Heart left ventricle (tissue), 16 donors: ENCODE results near the gene ADGRV1. TPM values are rescaled to one million over a fixed set of nuclear protein-coding genes. Genes with fewer than 3 reads are reported as not detected.
"Not testable (repeated sequence)": the region's sequence is repeated elsewhere in the genome, so short reads cannot be mapped to it uniquely, and the experiment has no call there.

ENCODE experiments used
- ATAC-seq, 4 donors: fragments of 200-7000 bp; cut with Tn5 transposase; one replicate each; pipeline ENCODE4 v1.9.1; 2020 to 2022; ENCODE audit warnings: moderate library complexity in 4 of 4, mild to moderate bottlenecking in 3 of 4, moderate number of reproducible peaks in 1 of 4
- DNase-seq, 5 donors: peaks; one replicate each; pipeline ENCODE4 v3.0.0-alpha.2; 2020
- H3K27ac ChIP-seq, 12 donors: fragments of 200-600 bp; sonication (generic) in 4 of 12; one replicate each; pipeline versions ENCODE4 v1.5.0 to v1.8.0; 2016 to 2022; ENCODE audit warnings: mild to moderate bottlenecking in 2 of 12
- H3K27me3 ChIP-seq, 9 donors: fragments of 200-600 bp; sonication (generic) in 2 of 9; one replicate each; pipeline versions ENCODE4 v1.5.1 to v1.8.0; 2016 to 2022; ENCODE audit warnings: mild to moderate bottlenecking in 3 of 9
- H3K36me3 ChIP-seq, 9 donors: fragments of 200-600 bp; sonication (generic) in 2 of 9; one replicate each; pipeline versions ENCODE4 v1.5.0 to v1.8.0; 2018 to 2022; ENCODE audit warnings: mild to moderate bottlenecking in 2 of 9
- H3K4me1 ChIP-seq, 12 donors: fragments of 200-600 bp; sonication (generic) in 4 of 12; one replicate each; pipeline versions ENCODE4 v1.5.0 to v1.8.0; 2016 to 2022; ENCODE audit warnings: mild to moderate bottlenecking in 3 of 12
- H3K4me3 ChIP-seq, 12 donors: fragments of 200-600 bp; sonication (generic) in 4 of 12; one replicate each; pipeline versions ENCODE4 v1.5.0 to v1.8.0; 2017 to 2022; ENCODE audit warnings: mild to moderate bottlenecking in 9 of 12, moderate library complexity in 4 of 12
- H3K9me3 ChIP-seq, 12 donors: fragments of 200-600 bp; sonication (generic) in 4 of 12; one replicate each; pipeline versions ENCODE4 v1.5.0 to v1.8.0; 2016 to 2022; ENCODE audit warnings: mild to moderate bottlenecking in 1 of 12
- CTCF ChIP-seq, 12 donors: fragments of 200-600 bp; sonication (generic) in 4 of 12; IDR thresholded peaks; one replicate each; pipeline versions ENCODE4 v1.5.0 to v1.8.0; 2018 to 2022; ENCODE audit warnings: antibody characterized with exemption in 12 of 12, mild to moderate bottlenecking in 5 of 12
- POLR2A ChIP-seq, 2 donors: fragments of 450-650 bp; IDR thresholded peaks; one replicate each; pipeline ENCODE4 v1.6.1; 2017; ENCODE audit warnings: antibody characterized with exemption in 2 of 2, mild to moderate bottlenecking in 2 of 2, moderate library complexity in 2 of 2
- WGBS, 4 donors: extraction: QIAGEN DNeasy Blood & Tissue Kit in 2 of 4; methylation state at CpG; one replicate each; pipeline versions ENCODE4 v1.1.5 to v1.1.7; 2013 to 2018; 5-methylcytosine and 5-hydroxymethylcytosine counted together
- intact Hi-C, 10 donors: fragments of 100-400 bp; cut with DNase I; formaldehyde crosslinking; loops; one replicate each; pipeline versions ENCODE4 v1.11.1 to v1.14.2; 2022
- polyA plus RNA-seq, 2 donors: library from polyadenylated mRNA; stranded (reverse); fragments of 200-250 nt; gene quantifications; one replicate each; pipeline ENCODE4 v1.2.3, GENCODE V29; 2013
- total RNA-seq, 9 donors: library from RNA; depleted of rRNA in 2 of 9; stranded (reverse); fragments of >200 nt in 2 of 9; fragmentation: NEBNext Ultra II Directional in 3 of 9; extraction: Animal tissue kit (Norgen Biotek cat#: 25700) in 3 of 9; gene quantifications; one replicate each; pipeline versions ENCODE4 v1.1.0 to v1.2.4, GENCODE V29; 2016 to 2023
- donor health status: ischemic (EF 13 %, LVEDD 7.1; RV severe dilation, severe dysfunction).
- donor health status: healthy with polysubstance abuse.
- donor health status: DM: no; HTN: yes; CAD: no.
- donor health status: DM: no; HTN: no; CAD: no.
- donor health status: ischemic (EF 25% LVEDD 6.9; RV normal size, moderate dysfunction).
- donor health status: ischemic (EF 25% LVEDD 5.7; RV mildly dilated, moderate dysfunction).
- donor health status: healthy.
- donor health status: DM: yes; HTN: yes; CAD: no.
- donor health status: ischemic (EF 35%, LVEDD 5.7; RV mildly dilated, moderate dysfunction).
- donor health status: nonischemic (EF 11% LVEDD 7.7; RV severe dilation, severe dysfunction).
- donor health status: DM: yes; HTN: yes; CAD: no.
- donor health status: PGD.
- donor health status: ischemic (EF 29% LVEDD 5.4; RV normal size, mild dysfunction).
- donor health status: nonischemic (EF 23%, LVEDD 6.1; RV moderate dilation, normal function).

Gene ADGRV1
- total and polyA plus RNA-seq, 11 donors, result 0.25 to 0.29 TPM; not detected in 9

- no peak for DNase-seq
- no peaks in the 10 kb centered on the region for H3K36me3 ChIP-seq
- H3K4me1 ChIP-seq, result peaks cover 0 to 7% (median 0%) of the 10 kb centered on the region in 12 donors
- intact Hi-C loops, result no loop called here
- TF ChIP-seq CTCF (IDR thresholded peaks at IDR 0.05), result no peak
- TF ChIP-seq POLR2A (IDR thresholded peaks at IDR 0.05), result no peak
- ATAC-seq, result no peak
- 88 to 94% (median 93%) methylated on average over 1 of the region's 1 CpG for WGBS, 4 donors
- H3K27me3 ChIP-seq, result no peaks in the 10 kb centered on the region
- no peak overlapping the region for H3K4me3 ChIP-seq
- H3K9me3 ChIP-seq, result no peaks in the 10 kb centered on the region
- H3K27ac ChIP-seq, result no peak overlapping the region
These were observed 448.7 kb downstream of the ADGRV1 start for GRCh38 chr5:91007251-91007650.

- DNase-seq (no peak), ATAC-seq (no peak)
- no peaks in the 10 kb centered on the region for H3K27me3 ChIP-seq
- no peak overlapping the region for H3K4me3 ChIP-seq
- H3K4me1 ChIP-seq, result peaks cover 0 to 7% (median 0%) of the 10 kb centered on the region in 12 donors
- TF ChIP-seq CTCF (IDR thresholded peaks at IDR 0.05), result no peak
- no peak for TF ChIP-seq POLR2A (IDR thresholded peaks at IDR 0.05)
- H3K36me3 ChIP-seq, result no peaks in the 10 kb centered on the region
- WGBS, 4 donors, result 88 to 93% (median 92%) methylated on average over 6 of the region's 6 CpGs
- no peak overlapping the region for H3K27ac ChIP-seq
- no peaks in the 10 kb centered on the region for H3K9me3 ChIP-seq
- intact Hi-C loops, result no loop called here
These were observed 449.3 kb downstream of the ADGRV1 start for GRCh38 chr5:91007780-91008402.

GRCh38 chr5:91010090-91010489 lies 451.5 kb downstream of the ADGRV1 start:
- Histone ChIP-seq H3K36me3 (no peaks in the 10 kb centered on the region), H3K27ac (no peak overlapping the region), H3K4me1 (no peaks in the 10 kb centered on the region), H3K4me3 (no peak overlapping the region), H3K9me3 (peaks cover 0 to 7% (median 0%) of the 10 kb centered on the region in 12 donors), H3K27me3 (no peaks in the 10 kb centered on the region)
- DNase-seq (no peak), ATAC-seq (no peak)
- 84 to 89% (median 87%) methylated on average over 2 of the region's 2 CpGs for WGBS, 4 donors
- TF ChIP-seq CTCF (IDR thresholded peaks at IDR 0.05) (no peak), POLR2A (IDR thresholded peaks at IDR 0.05) (no peak)
- intact Hi-C loops, result no loop called here

GRCh38 chr5:91011029-91011428 lies 452.4 kb downstream of the ADGRV1 start:
- TF ChIP-seq CTCF (IDR thresholded peaks at IDR 0.05), result no peak
- no peak for TF ChIP-seq POLR2A (IDR thresholded peaks at IDR 0.05)
- Histone ChIP-seq H3K4me3 (no peak overlapping the region), H3K27ac (no peak overlapping the region), H3K9me3 (peaks cover 0 to 10% (median 0%) of the 10 kb centered on the region in 12 donors), H3K27me3 (no peaks in the 10 kb centered on the region), H3K36me3 (no peaks in the 10 kb centered on the region), H3K4me1 (no peaks in the 10 kb centered on the region)
- intact Hi-C loops, result no loop called here
- no peak for DNase-seq
- 95 to 100% (median 96%) methylated on average over 1 of the region's 1 CpG for WGBS, 4 donors
- no peak for ATAC-seq

- H3K36me3 ChIP-seq, ATAC-seq, H3K4me3 ChIP-seq, H3K27me3 ChIP-seq, H3K27ac ChIP-seq, DNase-seq, intact Hi-C loops, H3K4me1 ChIP-seq, H3K9me3 ChIP-seq: not testable (repeated sequence)
- 88 to 100% (median 97%) methylated on average over 1 of the region's 1 CpG for WGBS, 4 donors
These were observed 454.3 kb downstream of the ADGRV1 start for GRCh38 chr5:91012867-91013266.
